GM12865 (cell line): ENCODE results near the gene MAGEF1.

ENCODE experiments used
- DNase-seq: peaks from one replicate; pipeline ENCODE4 v3.0.0; 2010; ENCODE audit warnings: low read depth
- H3K4me3 ChIP-seq: 2 replicates; pipeline ENCODE4 v1.5.1; 2011; ENCODE audit warnings: mild to moderate bottlenecking, low read depth, low read length, control low read depth
- TF ChIP-seq, protein P1 (sequence below): IDR thresholded peaks from 2 replicates; pipeline ENCODE4 v1.5.1; 2011; ENCODE audit warnings: low read length, control low read depth, low read depth, inconsistent platforms; ENCODE audit not compliant: insufficient read depth; ENCODE audit errors: missing control alignments

MAGEF1 gene

DNA sequence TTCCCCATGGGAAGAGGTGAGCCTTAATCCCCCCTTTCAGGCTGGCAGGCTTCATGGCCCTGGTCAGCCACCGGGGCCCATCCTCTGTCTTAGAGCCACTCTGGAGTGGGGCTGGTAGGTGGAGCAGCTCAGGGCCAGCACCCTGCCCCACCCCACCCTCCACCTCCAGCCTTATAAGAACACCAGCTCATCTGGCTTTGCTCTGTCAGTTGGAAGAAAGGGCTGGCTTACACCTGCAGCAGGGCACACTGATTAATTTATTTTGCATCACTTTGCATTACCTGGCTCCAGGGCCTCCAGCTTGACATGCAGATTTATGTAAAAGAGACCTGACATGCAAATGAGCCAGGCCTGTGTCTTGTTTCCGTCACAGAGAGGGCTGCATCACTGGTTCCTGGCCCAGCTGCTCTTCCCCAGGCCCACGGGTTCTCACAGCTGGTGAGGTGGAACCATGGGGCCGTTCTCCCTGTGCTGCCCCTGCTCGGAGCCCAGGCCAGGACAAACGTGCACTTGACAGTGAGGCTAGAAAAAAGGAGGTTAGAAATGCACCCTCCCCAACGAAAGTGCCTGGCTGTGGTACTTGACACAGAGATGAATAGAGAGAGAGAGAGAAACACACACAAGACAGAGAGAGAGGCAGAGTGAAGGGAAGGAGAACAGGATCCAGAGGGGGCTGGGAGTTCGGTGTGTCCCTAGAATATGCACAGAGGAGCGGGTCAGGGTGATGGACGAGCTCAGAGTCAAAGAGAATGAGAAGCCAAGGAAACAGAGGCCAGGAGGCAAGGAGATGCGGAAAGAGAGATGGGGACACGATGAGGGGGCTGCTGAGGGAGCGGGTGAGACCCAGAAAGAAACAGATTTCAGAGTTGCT is 44.5 kb upstream of the MAGEF1 start:
- H3K4me3 ChIP-seq = no peak overlapping the region
- DNase-seq = no peak
- TF ChIP-seq, protein P1, sequence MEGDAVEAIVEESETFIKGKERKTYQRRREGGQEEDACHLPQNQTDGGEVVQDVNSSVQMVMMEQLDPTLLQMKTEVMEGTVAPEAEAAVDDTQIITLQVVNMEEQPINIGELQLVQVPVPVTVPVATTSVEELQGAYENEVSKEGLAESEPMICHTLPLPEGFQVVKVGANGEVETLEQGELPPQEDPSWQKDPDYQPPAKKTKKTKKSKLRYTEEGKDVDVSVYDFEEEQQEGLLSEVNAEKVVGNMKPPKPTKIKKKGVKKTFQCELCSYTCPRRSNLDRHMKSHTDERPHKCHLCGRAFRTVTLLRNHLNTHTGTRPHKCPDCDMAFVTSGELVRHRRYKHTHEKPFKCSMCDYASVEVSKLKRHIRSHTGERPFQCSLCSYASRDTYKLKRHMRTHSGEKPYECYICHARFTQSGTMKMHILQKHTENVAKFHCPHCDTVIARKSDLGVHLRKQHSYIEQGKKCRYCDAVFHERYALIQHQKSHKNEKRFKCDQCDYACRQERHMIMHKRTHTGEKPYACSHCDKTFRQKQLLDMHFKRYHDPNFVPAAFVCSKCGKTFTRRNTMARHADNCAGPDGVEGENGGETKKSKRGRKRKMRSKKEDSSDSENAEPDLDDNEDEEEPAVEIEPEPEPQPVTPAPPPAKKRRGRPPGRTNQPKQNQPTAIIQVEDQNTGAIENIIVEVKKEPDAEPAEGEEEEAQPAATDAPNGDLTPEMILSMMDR = no peak

DNA sequence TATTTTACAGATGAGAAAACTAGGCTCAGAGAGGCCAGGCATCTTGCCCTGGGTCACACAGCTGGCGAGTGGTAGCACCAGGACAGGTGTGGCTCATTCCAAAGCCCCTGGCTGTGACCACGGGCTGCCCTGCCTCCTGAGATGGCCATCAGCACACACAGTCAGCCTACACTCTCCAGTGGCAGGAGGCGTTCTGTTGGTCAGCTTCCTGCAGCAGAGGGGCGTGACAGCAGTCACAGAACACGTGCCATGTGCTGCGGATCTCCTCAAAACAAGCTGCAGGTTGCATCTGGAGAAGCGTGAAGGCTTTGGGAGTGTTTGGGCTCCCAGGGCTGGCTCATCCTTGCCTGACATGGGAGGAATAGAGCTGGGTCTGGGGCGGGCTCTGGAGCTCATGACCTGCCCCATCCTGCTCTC is 43.5 kb upstream of the MAGEF1 start:
- TF ChIP-seq, protein P1 = no peak
- no peak overlapping the region for H3K4me3 ChIP-seq
- DNase-seq = no peak

DNA sequence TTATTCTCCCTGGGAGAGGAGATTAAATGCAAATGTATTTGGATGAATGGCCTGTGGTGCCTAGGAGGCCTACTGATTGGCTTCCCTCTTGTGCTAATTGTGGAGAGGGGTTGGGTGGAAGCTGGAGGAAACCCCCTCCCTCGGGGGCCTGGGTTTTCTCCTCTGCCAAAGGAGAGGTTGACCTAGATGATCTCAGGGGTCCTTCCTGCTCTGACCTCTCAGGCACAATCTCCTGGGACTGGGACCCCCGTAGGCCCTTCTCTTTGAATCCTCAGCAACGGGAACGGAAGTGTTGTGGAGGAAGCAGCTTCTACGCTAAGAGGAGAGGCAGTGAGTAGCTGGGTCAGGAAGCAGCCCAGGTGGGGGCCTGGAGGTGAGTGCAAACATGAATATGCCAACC is 40.5 kb upstream of the MAGEF1 start:
- TF ChIP-seq, protein P1 = no peak
- H3K4me3 ChIP-seq = no peak overlapping the region
- no peak for DNase-seq

DNA sequence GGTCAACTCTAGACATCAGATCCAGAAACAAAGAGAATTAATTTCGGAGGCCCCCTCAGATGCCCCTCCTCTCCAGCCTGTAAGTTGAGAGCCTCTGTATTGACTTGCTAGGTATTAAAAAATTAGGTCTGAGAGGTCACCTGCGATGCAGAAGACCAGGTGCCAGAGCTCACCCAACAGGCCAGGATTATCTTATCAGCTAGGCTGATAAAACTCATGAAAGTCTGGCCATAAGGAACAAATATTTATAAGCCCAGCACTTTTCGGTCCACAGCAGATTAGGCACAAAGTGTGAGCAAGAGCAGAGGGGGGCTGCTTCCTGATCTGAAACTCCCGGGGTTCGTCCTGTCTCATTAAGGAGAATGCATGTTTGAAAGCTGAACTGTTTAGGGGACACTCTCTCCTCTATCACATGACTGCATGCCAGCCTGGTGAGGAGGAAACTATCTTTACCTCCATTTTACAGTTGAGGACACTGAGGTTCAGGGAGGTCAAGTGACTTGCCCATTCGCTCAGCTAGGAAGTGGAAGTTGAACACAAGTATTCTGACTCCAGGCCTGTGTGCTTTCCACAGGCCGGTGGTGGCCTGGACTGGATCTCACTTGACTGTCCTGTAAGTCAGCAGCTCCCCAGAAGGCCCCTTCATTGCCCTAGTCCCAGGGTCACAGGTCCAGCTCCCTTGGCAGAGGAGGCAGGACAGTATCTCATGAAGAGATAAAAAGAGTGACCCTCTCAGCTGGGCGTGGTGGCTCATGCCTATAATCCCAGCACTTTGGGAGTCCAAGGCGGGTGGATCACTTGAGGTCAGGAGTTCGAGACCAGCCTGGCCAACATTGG is 39.6 kb upstream of the MAGEF1 start:
- TF ChIP-seq, protein P1 = no peak
- no peak overlapping the region for H3K4me3 ChIP-seq
- DNase-seq = no peak

DNA sequence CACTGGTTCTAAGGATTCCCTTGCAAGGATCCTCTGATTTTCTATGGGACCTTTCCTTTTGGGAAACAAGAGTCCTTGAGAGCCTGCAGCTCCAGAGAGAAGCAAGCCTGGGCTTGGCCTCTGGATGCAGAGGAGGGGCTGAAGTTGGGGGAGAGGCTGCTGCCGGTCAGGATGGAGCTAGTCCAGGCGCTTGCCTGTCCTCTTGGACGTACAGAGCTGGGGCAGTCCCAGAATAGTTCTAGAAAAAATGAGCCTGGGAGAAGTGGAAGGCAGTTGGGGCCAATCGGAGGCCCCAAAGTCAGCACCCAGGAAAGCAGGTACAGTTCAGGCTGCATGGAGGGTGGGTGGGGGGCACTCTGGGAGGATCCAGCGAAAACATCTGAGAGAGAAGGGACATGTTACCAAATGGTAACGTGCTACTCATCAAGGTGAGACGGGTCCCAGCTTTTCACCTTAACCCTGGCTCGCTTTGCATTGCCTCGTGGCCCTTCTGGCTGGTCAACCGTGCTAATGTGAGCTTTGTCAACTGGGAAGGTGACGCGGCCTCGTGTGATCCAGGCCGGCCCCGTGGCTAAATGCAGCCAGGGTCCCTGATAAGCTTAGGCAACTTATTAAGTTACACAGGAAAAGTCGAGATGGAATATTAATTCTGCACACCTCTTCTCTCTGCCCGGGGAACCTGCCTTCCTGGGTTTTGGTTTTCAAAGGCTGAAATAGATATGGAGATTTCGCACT is 38.7 kb upstream of the MAGEF1 start:
- DNase-seq = no peak
- no peak overlapping the region for H3K4me3 ChIP-seq
- TF ChIP-seq, protein P1 = no peak

DNA sequence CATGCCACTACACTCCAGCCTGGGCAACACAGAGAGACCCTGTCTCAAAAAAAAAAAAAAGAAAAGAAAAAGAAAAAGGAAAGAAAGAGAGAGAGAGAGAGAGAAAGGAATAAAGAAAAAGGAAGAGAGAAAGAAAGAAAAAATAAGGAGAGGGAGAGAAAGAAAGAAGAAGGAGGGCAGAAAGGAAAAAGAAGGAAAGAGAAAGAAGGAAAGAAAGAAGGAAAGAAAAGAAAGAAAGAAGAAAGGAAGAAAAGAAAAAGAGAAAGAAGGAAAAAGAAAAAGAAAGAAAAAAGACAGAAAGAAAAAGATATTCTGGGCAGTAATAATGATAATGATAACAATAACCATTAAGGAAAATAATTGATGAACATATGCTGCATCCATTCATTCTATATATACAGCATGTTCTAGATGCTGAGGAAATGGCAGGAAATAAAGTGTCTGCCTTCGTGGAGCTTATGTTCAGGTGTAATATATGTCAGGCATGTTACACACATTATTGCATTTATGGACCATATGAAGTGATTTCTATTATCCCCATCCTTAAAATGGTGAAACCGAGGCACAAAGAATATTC is 37.4 kb upstream of the MAGEF1 start:
- TF ChIP-seq, protein P1 = no peak
- no peak for DNase-seq
- H3K4me3 ChIP-seq = no peak overlapping the region
